K562 (cell line): Measurements from ENCODE around the gene SENP8. TPM values are rescaled to one million over a fixed set of nuclear protein-coding genes. Genes with fewer than 3 reads are reported as not detected.
A peak's percentile ranks its signal among the peaks of the same experiment; 100 is the strongest.

Source experiments
- BHLHE40 ChIP-seq: IDR thresholded peaks from 2 replicates; pipeline ENCODE4 v1.6.1; 2011; ENCODE audit warnings: low read length, improper control_type of control experiment
- BRCA1 ChIP-seq, 2 experiments: fragments of 450-650 bp in 1 of 2; sonication (generic) in 1 of 2; formaldehyde crosslinking in 1 of 2; IDR thresholded peaks; 2 replicates each; pipeline versions ENCODE4 v1.5.0 to v1.6.1; 2017 to 2020; ENCODE audit warnings: mild to moderate bottlenecking in 1 of 2, missing genetic modification reagents in 1 of 2
- CBX1 ChIP-seq: sonication (generic); IDR thresholded peaks from 2 replicates; pipeline ENCODE4 v1.6.1; 2016; ENCODE audit warnings: antibody characterized with exemption, low read depth, mild to moderate bottlenecking
- FIP1L1 ChIP-seq: fragments of 200-400 bp; formaldehyde crosslinking; IDR thresholded peaks from 2 replicates; pipeline ENCODE4 v1.6.1; 2018; ENCODE audit warnings: mild to moderate bottlenecking, low read depth, low read length; ENCODE audit not compliant: poor library complexity, severe bottlenecking
- FOXK2 ChIP-seq, 2 experiments: fragments of 450-650 bp; IDR thresholded peaks in 1 of 2; conservative IDR thresholded peaks in 1 of 2; 2 replicates each; pipeline ENCODE4 v1.6.1; 2016; ENCODE audit warnings: low read depth in 2 of 2, mild to moderate bottlenecking in 1 of 2
- LCOR ChIP-seq: sonication (generic); formaldehyde crosslinking; IDR thresholded peaks from 2 replicates; pipeline ENCODE4 v1.8.0; 2022; ENCODE audit warnings: mild to moderate bottlenecking, missing genetic modification reagents
- MYNN ChIP-seq, 2 experiments: sonication (generic); formaldehyde crosslinking in 1 of 2; IDR thresholded peaks; 2 replicates each; pipeline versions ENCODE4 v1.5.0 to v1.6.1; 2016 to 2020; ENCODE audit warnings: antibody characterized with exemption in 1 of 2, missing genetic modification reagents in 1 of 2
- PHB ChIP-seq: fragments of 250-450 bp; sonication (Bioruptor Pico); IDR thresholded peaks from 2 replicates; pipeline ENCODE4 v1.5.0; 2021
- POLR2AphosphoS2 ChIP-seq: IDR thresholded peaks from 2 replicates; pipeline ENCODE4 v1.6.1; 2012; ENCODE audit warnings: low read length, improper control_type of control experiment
- PTBP1 ChIP-seq: fragments of 200-400 bp; formaldehyde crosslinking; IDR thresholded peaks from 2 replicates; pipeline ENCODE4 v1.6.1; 2017; ENCODE audit warnings: low read depth, low read length
- RAD51 ChIP-seq: fragments of 450-650 bp; IDR thresholded peaks from 2 replicates; pipeline ENCODE4 v1.7.1; 2016; ENCODE audit warnings: low read depth, mild to moderate bottlenecking, borderline replicate concordance
- RBM25 ChIP-seq: fragments of 200-400 bp; formaldehyde crosslinking; IDR thresholded peaks from 2 replicates; pipeline ENCODE4 v1.6.1; 2018; ENCODE audit warnings: low read length, low read depth, moderate library complexity; ENCODE audit not compliant: severe bottlenecking
- SPI1 ChIP-seq: IDR thresholded peaks from 2 replicates; pipeline ENCODE4 v1.6.1; 2011; ENCODE audit warnings: low read depth, low read length, control low read depth, borderline replicate concordance
- SRSF3 ChIP-seq: fragments of 200-400 bp; formaldehyde crosslinking; IDR thresholded peaks from 2 replicates; pipeline ENCODE4 v1.6.1; 2016; ENCODE audit warnings: mild to moderate bottlenecking, low read length, moderate library complexity; ENCODE audit not compliant: insufficient read depth
- TARDBP ChIP-seq: fragments of 450-650 bp; IDR thresholded peaks from 2 replicates; pipeline ENCODE4 v1.6.1; 2016
- TCF15 ChIP-seq: fragments of 250-450 bp; sonication (Bioruptor Pico); IDR thresholded peaks from 2 replicates; pipeline ENCODE4 v1.8.0; 2022; ENCODE audit warnings: moderate library complexity, mild to moderate bottlenecking, inconsistent platforms
- THRB ChIP-seq: fragments of 450-650 bp; formaldehyde crosslinking; conservative IDR thresholded peaks from 2 replicates; pipeline ENCODE4 v1.4.0; 2022; ENCODE audit warnings: mild to moderate bottlenecking, missing genetic modification characterization
- USF1 ChIP-seq: sonication (generic); formaldehyde crosslinking; IDR thresholded peaks from 2 replicates; pipeline ENCODE4 v1.9.0; 2022; ENCODE audit warnings: mild to moderate bottlenecking, missing genetic modification reagents
- USF2 ChIP-seq: sonication (generic); formaldehyde crosslinking; IDR thresholded peaks from 2 replicates; pipeline ENCODE4 v1.5.0; 2020; ENCODE audit warnings: missing genetic modification reagents
- YY1 ChIP-seq, 3 experiments: IDR thresholded peaks; 2 replicates each; pipeline ENCODE4 v1.6.1; 2011; ENCODE audit warnings: low read length in 2 of 3, mild to moderate bottlenecking in 2 of 3, moderate library complexity in 2 of 3, borderline replicate concordance in 1 of 3, control low read depth in 1 of 3, low read depth in 1 of 3; ENCODE audit not compliant: insufficient read depth in 3 of 3, insufficient replicate concordance in 2 of 3, control insufficient read depth in 1 of 3, insufficient read length in 1 of 3; ENCODE audit errors: extremely low read depth in 1 of 3
- ZFP1 ChIP-seq: fragments of 450-650 bp; formaldehyde crosslinking; IDR thresholded peaks from 2 replicates; pipeline ENCODE4 v1.4.0; 2020; ENCODE audit warnings: mild to moderate bottlenecking, mixed read lengths
- ZNF431 ChIP-seq: sonication (generic); formaldehyde crosslinking; IDR thresholded peaks from 2 replicates; pipeline ENCODE4 v1.8.0; 2022; ENCODE audit warnings: mild to moderate bottlenecking, missing genetic modification reagents
- ZNF76 ChIP-seq: fragments of 250-450 bp; sonication (Bioruptor Pico); IDR thresholded peaks from 2 replicates; pipeline ENCODE4 v1.4.0; 2020; ENCODE audit warnings: mild to moderate bottlenecking, moderate library complexity, borderline replicate concordance
- polyA plus RNA-seq, 8 experiments: library from polyadenylated mRNA; depleted of rRNA in 4 of 8; stranded (reverse) in 5 of 8; unstranded in 3 of 8; fragments of >200 nt; fragmentation: Nextera tagmentation in 2 of 8; fragmentation: Illumina TruSeq in 1 of 8; extraction: Ambion mirVana in 2 of 8; extraction: Trizol in 1 of 8; gene quantifications; 2 replicates each; pipeline versions ENCODE4 v1.2.1 to v1.2.3, GENCODE V29; 2011 to 2014; ENCODE audit warnings: inconsistent platforms in 1 of 8, missing spikeins in 1 of 8
- total RNA-seq, 7 experiments: library from RNA; depleted of rRNA in 6 of 7; stranded (reverse); fragments of >200 nt in 6 of 7; fragmentation: Illumina TruSeq in 2 of 7; extraction: Trizol in 2 of 7; gene quantifications; 2 replicates each; pipeline versions ENCODE4 v1.2.1 to v1.2.3, GENCODE V29; 2011 to 2021; ENCODE audit warnings: low replicate concordance in 1 of 7

SENP8 gene
- total and polyA plus RNA-seq, 9 of the 15 experiments (the other 6 are each of a cell fraction or from before 2014, with no cell fraction given): 1.4 to 5.4 (median 2.4) TPM

GRCh38 chr15:72118017-72118978 lies at the start of gene SENP8, which contains the start of gene MYO9A (continued):
- TF ChIP-seq RAD51: peak; percentile 84
- no peak for TF ChIP-seq ZNF431
- TF ChIP-seq BHLHE40: peak; percentile 100
- TF ChIP-seq TCF15 (CRISPR knock-in tag): no peak
- TF ChIP-seq TARDBP: no peak
- TF ChIP-seq PTBP1: no peak
- TF ChIP-seq USF1: peak; percentile 93
- no peak for TF ChIP-seq RBM25
- TF ChIP-seq ZFP1 (CRISPR knock-in tag): no peak
- TF ChIP-seq BRCA1 (IDR thresholded peaks at IDR 0.05): no peak
- no peak for TF ChIP-seq BRCA1 (CRISPR knock-in tag; IDR thresholded peaks at IDR 0.05)
- TF ChIP-seq CBX1: peak; percentile 64; the same call in 1 of the 2 replicates
- peak; percentile 94 for TF ChIP-seq USF2 (CRISPR knock-in tag)
- 0 out of 2 replicates have a peak, but pooled peaks have one; percentile 46 for TF ChIP-seq THRB
- no peak for TF ChIP-seq MYNN (IDR thresholded peaks at IDR 0.05)
- no peak for TF ChIP-seq MYNN (CRISPR knock-in tag; IDR thresholded peaks at IDR 0.05)
- peak; percentile 61; the same call in 1 of the 2 replicates for TF ChIP-seq LCOR (CRISPR knock-in tag)
- TF ChIP-seq SPI1: peak; percentile 45; the same call in 1 of the 2 replicates
- TF ChIP-seq SRSF3: no peak
- TF ChIP-seq PHB: no peak
- no peak for TF ChIP-seq ZNF76
- peak in 1 of 2 experiments; percentile 55; a peak in 1 of 4 replicates for TF ChIP-seq FOXK2 (conservative IDR thresholded peaks at IDR 0.05 in 1 of 2, IDR thresholded peaks at IDR 0.05 in 1 of 2; ENCODE audit: low read depth in 2 of 2)
- peak in 2 of 3 experiments; percentile 10 to 15 for TF ChIP-seq YY1 (IDR thresholded peaks at IDR 0.05; ENCODE audit: borderline replicate concordance in 1 of 3, control insufficient read depth in 1 of 3, extremely low read depth in 1 of 3, insufficient read depth in 3 of 3, insufficient read length in 1 of 3, insufficient replicate concordance in 2 of 3, low read depth in 1 of 3, low read length in 2 of 3)
- no peak for TF ChIP-seq POLR2AphosphoS2
- no peak for TF ChIP-seq FIP1L1
